Thymus (tissue), 11 donors: ENCODE results near the gene KIF19. TPM values are rescaled to one million over a fixed set of nuclear protein-coding genes. Genes with fewer than 3 reads are reported as not detected.

Experiments
- DNase-seq, 9 donors: peaks; one replicate each; pipeline ENCODE4 v3.0.0-alpha.2; 2013; ENCODE audit warnings: low spot score in 9 of 9, low read depth in 6 of 9, missing footprints in 1 of 9
- H3K27ac ChIP-seq, 2 donors: one replicate each; pipeline ENCODE4 v1.5.1; 2013; ENCODE audit warnings: control low read depth in 1 of 2, low read depth in 1 of 2, low read length in 1 of 2, mild to moderate bottlenecking in 1 of 2, moderate library complexity in 1 of 2
- H3K27me3 ChIP-seq, 2 donors: one replicate each; pipeline ENCODE4 v1.5.1; 2013; ENCODE audit warnings: low read length in 1 of 2; ENCODE audit not compliant: control insufficient read depth in 2 of 2, insufficient read depth in 1 of 2
- H3K36me3 ChIP-seq, 2 donors: one replicate each; pipeline ENCODE4 v1.5.1; 2013; ENCODE audit warnings: low read length in 1 of 2, mild to moderate bottlenecking in 1 of 2, moderate library complexity in 1 of 2; ENCODE audit not compliant: control insufficient read depth in 2 of 2, insufficient read depth in 2 of 2
- H3K4me1 ChIP-seq, 2 donors: one replicate each; pipeline ENCODE4 v1.5.1; 2013; ENCODE audit warnings: low read length in 2 of 2; ENCODE audit not compliant: control insufficient read depth in 2 of 2, insufficient read depth in 2 of 2
- H3K4me3 ChIP-seq, 2 donors: one replicate each; pipeline ENCODE4 v1.5.1; 2013; ENCODE audit warnings: low read length in 2 of 2, control low read depth in 1 of 2, mild to moderate bottlenecking in 1 of 2
- H3K9me3 ChIP-seq, 2 donors: one replicate each; pipeline ENCODE4 v1.5.1; 2013; ENCODE audit warnings: low read length in 1 of 2, mild to moderate bottlenecking in 1 of 2; ENCODE audit not compliant: control insufficient read depth in 2 of 2, insufficient read depth in 1 of 2
- WGBS: extraction: QIAGEN DNeasy Blood & Tissue Kit; methylation state at CpG from one replicate; pipeline ENCODE4 v1.1.7; 2013; 5-methylcytosine and 5-hydroxymethylcytosine counted together
- polyA plus RNA-seq: library from polyadenylated mRNA; stranded (reverse); fragments of 200-250 nt; gene quantifications from one replicate; pipeline ENCODE4 v1.2.3, GENCODE V29; 2013
- total RNA-seq: library from RNA; stranded (reverse); fragments of 120-200 nt; gene quantifications from one replicate; pipeline ENCODE4 v1.2.4, GENCODE V29; 2013
- donor health status: healthy.

KIF19 gene
- total and polyA plus RNA-seq, 2 donors, result 4.7 to 5.2 TPM

DNA sequence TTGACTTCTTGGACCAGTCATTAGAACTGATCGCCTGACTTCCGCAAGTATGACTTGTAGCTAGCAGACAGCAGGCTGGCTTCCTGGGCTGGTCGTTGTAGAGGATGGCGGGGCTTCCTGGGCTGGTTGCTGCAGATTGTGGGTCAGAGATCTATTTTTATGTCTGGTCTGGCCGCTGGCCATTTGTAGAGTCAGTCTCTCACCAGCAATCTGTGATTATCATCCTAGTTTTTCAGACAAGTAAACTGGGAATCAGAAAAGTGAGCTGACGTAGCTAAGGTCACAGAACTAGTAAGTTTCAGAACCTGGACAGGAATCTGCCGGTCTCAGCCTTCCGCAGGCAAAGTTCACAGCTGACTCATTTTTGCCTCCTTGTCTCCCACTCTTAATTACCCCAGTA lies 60.4 kb downstream of the KIF19 start:
- H3K27ac ChIP-seq, result no peak overlapping the region
- H3K4me3 ChIP-seq, result no peak overlapping the region
- no peaks in the 10 kb centered on the region for H3K9me3 ChIP-seq
- H3K27me3 ChIP-seq, result no peaks in the 10 kb centered on the region
- WGBS, result 80% methylated on average over 8 of the region's 8 CpGs
- no peaks in the 10 kb centered on the region for H3K36me3 ChIP-seq
- peaks cover 0 to 37% of the 10 kb centered on the region in 2 donors for H3K4me1 ChIP-seq
- no peak for DNase-seq

DNA sequence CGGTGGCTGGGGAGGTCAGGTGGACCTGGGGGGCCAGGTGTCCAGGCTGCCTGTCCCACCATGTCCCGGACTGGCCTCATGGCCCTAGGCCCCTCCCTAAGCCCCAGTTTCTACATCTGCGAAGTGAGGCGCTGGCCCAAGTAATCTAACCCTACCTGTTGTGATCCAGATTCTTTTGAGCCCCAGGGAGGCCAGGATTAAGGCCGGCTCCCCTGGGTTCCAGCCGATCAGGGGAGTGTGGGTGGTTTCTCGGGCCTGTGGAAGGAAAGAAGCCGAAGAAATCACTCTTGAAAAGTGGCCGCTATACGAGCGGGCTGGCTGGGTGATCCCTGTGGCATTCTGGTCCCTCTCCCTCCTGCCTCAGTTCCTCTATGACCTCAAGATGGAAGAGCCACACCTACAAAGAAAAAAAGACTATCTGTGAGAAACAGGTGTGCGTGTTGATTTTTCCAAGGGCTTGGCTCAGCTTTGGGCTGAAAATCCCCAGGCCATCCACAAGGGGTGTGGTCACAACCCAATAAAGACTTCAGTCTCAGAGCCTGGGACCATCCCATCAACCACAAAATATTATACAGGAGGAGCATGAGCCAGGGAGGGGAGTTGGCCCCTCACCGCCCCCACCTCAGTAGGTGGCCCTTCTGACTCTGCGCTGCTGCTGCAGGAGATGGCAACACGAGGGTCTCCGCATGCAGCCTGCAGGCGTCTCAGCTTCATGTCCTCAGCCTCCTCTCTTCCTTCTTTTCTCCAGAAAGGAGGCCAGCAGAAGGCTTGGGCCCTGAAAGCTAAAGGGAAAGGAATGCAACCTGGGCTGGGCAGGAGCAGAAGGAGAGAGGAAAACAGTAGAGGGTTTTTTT lies 61.6 kb downstream of the KIF19 start:
- H3K36me3 ChIP-seq, result no peaks in the 10 kb centered on the region
- no peaks in the 10 kb centered on the region for H3K9me3 ChIP-seq
- peaks cover 0 to 44% of the 10 kb centered on the region in 2 donors for H3K4me1 ChIP-seq
- no peaks in the 10 kb centered on the region for H3K27me3 ChIP-seq
- H3K4me3 ChIP-seq, result no peak overlapping the region
- 93% methylated on average over 17 of the region's 17 CpGs for WGBS
- DNase-seq, result no peak
- H3K27ac ChIP-seq, result no peak overlapping the region

DNA sequence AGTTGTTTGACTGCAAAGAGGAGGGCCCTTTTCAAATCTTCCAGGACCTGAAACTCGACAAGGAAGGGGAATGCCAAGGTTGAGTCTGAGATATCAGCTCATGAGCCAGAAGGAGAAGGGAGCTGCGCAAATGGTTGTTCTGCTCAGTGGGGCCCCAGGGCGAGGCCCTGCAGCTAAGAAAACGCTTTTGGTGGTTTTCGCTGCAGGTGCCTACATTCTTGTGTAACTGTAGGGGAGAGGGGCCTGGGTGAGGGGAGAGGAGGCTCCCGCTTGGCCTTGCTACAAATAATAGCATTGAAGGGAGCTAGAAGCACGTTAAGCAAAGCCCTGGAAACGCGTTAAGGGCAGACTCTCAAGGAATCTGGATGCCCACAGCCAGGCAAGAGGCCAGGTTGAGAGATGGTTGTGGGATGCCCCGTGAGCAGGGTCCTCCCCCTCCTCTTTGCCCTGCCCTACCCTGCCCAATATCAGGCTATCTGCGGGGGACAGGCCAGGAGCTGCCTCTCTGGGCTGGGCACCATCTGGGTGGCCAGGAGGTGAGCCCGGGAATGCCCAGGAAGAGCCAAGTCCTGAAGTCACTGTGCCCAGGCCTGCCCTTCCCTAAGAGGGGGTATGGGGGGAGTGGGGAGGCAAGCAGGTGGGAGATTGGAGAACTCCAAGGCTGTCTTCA lies 63.2 kb downstream of the KIF19 start:
- peak in 6 of 9 donors; percentile 42 to 85 (median 59) for DNase-seq
- 56% methylated on average over 12 of the region's 12 CpGs for WGBS
- H3K36me3 ChIP-seq, result no peaks in the 10 kb centered on the region
- H3K27ac ChIP-seq, result peak overlapping the region in 1 of 2 donors; percentile 88
- peaks cover 0 to 61% of the 10 kb centered on the region in 2 donors for H3K4me1 ChIP-seq
- no peaks in the 10 kb centered on the region for H3K9me3 ChIP-seq
- H3K27me3 ChIP-seq, result no peaks in the 10 kb centered on the region
- H3K4me3 ChIP-seq, result no peak overlapping the region

DNA sequence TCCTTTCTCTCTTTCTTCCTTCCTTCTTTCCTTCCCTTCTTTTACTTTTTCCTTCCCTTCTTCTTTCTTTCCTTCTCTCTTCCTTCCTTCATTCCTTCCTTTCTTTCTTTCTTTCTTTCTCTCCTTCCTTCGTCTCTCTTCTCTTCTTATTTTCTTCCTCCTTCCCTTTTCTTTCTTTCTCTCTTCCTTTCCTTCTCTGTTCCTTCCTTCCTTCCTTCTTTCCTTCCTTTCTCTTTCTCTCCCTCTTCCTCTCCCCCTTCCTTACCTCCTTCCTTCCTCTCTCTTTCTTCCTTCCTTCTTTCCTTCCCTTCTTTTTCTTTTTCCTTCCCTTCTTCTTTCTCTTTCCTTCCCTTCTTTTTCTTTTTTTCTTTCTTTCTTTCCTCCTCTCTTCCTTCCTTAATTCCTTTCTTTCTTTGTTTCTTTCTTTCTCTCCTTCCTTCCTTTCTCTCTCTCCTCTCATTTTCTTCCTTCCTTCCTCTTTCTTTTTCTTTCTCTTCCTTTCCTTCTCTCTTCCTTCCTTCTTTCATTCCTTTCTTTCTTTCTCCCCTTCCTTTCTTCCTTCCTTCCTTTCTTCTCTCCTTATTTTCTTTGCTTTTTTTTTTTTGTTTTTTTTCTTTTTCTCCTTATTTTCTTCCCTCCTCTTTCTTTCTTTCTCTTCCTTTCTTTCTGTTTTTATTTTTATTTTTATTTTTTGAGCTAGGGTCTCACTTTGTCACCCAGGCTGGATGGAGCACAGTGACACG lies 64.1 kb downstream of the KIF19 start:
- no peak for DNase-seq
- no peaks in the 10 kb centered on the region for H3K27me3 ChIP-seq
- WGBS, result 98% methylated on average over 2 of the region's 2 CpGs
- H3K9me3 ChIP-seq, result no peaks in the 10 kb centered on the region
- peaks cover 0 to 66% of the 10 kb centered on the region in 2 donors for H3K4me1 ChIP-seq
- H3K27ac ChIP-seq, result peak overlapping the region in 1 of 2 donors; percentile 88
- no peaks in the 10 kb centered on the region for H3K36me3 ChIP-seq
- no peak overlapping the region for H3K4me3 ChIP-seq

DNA sequence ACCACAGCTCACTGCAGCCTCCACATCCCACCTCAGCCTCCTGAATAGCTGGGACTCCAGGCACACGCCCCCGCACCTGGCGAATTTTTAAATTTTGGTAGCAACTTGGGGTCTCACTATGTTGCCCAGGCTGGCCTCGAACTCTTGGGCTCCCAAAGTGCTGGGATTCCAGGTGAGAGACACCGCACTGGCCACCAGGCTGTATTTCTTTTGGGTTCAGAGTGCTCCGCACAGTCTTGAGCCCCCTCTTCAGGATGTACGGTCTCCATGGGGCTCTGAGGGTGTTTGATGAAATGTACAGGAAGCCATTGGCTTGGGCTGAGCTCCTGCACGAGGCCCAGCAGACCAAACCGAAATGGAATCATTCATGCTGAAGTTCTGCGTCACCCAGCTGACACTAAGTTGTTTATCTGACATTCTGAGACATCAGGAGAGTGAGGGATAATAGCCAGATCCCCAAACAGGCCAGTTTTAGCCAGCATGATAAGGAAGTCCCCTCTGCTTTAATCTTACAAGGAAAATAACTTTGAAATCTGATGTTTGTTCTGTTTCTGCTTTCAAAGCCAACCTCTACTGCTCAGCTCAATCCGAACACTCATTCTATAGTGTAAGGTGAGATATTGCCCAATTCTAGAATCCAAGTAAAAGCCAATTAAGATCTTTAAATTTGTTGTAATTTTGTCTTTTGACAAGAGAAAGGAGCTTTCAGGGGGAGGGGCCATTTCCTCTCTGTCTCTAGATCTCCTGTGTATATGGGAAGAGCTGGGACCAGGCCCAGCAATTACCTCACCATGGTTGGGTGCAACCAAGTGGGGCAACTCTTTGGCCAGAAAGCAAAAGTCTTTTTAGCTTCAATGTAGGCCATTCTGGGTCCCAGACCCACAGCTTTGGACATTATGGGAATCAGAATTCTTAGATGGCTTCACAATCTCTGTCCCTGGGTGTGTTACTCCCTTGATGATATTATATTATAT lies 64.9 kb downstream of the KIF19 start:
- 94% methylated on average over 11 of the region's 11 CpGs for WGBS
- Histone ChIP-seq H3K4me1 (peaks cover 0 to 66% of the 10 kb centered on the region in 2 donors), H3K9me3 (no peaks in the 10 kb centered on the region), H3K4me3 (no peak overlapping the region), H3K36me3 (no peaks in the 10 kb centered on the region), H3K27me3 (no peaks in the 10 kb centered on the region), H3K27ac (no peak overlapping the region)
- no peak for DNase-seq

DNA sequence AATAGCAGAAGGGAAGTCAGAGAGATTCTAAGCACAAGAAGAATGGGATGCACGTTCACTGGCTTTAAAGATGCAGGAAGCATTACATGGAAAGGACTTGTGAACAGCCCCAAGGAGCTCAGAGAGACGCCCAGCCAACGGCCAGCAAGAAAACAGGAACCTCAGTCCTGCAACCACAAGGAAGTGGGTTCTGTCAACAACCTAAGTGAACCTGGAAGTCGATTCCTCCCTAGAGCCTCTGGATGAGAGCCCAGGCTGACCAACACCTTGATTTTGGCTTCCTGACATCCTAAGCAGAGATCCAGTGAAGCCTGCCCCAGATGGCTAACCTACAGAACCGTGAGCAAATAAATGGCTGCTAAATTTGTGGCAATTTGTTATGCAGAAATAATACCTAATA lies 65.7 kb downstream of the KIF19 start:
- DNase-seq, result no peak
- Histone ChIP-seq H3K4me1 (peaks cover 0 to 66% of the 10 kb centered on the region in 2 donors), H3K36me3 (no peaks in the 10 kb centered on the region), H3K4me3 (no peak overlapping the region), H3K27me3 (no peaks in the 10 kb centered on the region), H3K27ac (no peak overlapping the region), H3K9me3 (no peaks in the 10 kb centered on the region)
- 45% methylated on average over 5 of the region's 5 CpGs for WGBS

DNA sequence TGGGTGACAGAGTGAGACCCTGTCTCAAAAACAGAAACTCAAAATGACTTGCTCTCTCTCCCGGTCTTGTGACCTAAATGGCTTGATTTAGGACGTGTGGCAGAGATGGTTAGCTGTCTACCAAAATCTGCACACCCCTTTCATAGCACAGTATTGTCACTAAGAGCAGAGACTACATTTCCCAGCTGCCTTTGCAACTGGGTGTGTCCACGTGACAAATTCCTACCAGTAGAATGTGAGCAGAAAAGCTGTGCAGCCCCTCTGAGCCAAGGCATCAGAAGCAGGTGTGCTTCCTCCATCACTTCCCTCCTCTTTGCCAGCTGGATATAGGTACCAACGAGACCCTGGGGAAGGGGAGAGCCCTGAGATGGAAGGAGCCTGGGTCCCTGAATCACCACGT lies 66.8 kb downstream of the KIF19 start:
- Histone ChIP-seq H3K4me3 (no peak overlapping the region), H3K27ac (no peak overlapping the region), H3K9me3 (no peaks in the 10 kb centered on the region), H3K27me3 (no peaks in the 10 kb centered on the region), H3K4me1 (peaks cover 0 to 59% of the 10 kb centered on the region in 2 donors), H3K36me3 (no peaks in the 10 kb centered on the region)
- 87% methylated on average over 5 of the region's 5 CpGs for WGBS
- DNase-seq, result peak in 3 of 9 donors; percentile 40 to 62 (median 44)

DNA sequence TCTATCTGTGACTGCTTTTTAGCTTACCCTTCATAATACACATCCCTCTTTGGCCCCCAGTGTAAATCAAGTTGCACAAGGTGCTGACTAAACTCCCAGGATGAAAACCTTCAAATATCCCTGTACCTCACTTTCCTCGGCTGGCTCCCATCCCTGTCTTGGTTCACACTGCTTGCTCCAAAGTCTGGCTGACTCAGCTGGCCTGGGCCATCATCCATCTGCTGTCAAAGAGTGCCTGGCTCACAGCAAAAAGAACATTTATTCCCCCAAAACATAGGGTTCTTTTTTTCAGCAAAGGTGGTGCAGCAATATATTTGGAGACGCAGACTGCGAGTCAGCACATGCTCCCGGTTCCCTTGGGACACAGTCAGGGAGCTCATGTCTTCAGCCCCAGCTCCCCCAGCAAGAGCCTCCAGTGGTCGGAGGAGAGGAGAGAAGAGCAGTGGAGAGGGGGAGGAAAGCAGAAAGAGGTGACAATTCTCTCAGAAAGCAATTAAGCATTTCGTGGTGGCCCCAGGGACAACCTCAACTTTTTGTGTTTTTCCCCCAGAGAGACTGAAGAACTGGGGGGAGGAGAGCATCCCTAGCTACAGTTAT lies 67.4 kb downstream of the KIF19 start:
- DNase-seq, result no peak
- Histone ChIP-seq H3K27me3 (no peaks in the 10 kb centered on the region), H3K27ac (no peak overlapping the region), H3K4me1 (peaks cover 0 to 53% of the 10 kb centered on the region in 2 donors), H3K36me3 (no peaks in the 10 kb centered on the region), H3K4me3 (no peak overlapping the region), H3K9me3 (no peaks in the 10 kb centered on the region)
- WGBS, result 91% methylated on average over 6 of the region's 6 CpGs
